Activated naive CD4-positive, alpha-beta T cell treated with anti-CD3 and anti-CD28 coated beads, Interleukin-2, amount 10 ng/mL, durations not matched to agents 7 days and 5 days (primary cell): Measurements from ENCODE around the gene HDAC11.

Experiments
- CTCF ChIA-PET: fragments of 350-600 bp; sonication (Branson Sonifier 250); formaldehyde crosslinking; loops from one replicate; lab custom pipeline; 2021; ENCODE audit warnings: antibody characterized with exemption; lab: Charles Lee
- DNase-seq: peaks from one replicate; pipeline ENCODE4 v3.0.0-alpha.2; 2020
- H3K27ac Mint-ChIP-seq: one replicate; pipeline ENCODE4 v1.8.0; 2021; ENCODE audit warnings: mild to moderate bottlenecking, moderate library complexity, mixed read lengths
- H3K27me3 Mint-ChIP-seq: one replicate; pipeline ENCODE4 v1.8.0; 2021; ENCODE audit warnings: mild to moderate bottlenecking, mixed read lengths
- H3K36me3 Mint-ChIP-seq: one replicate; pipeline ENCODE4 v1.8.0; 2021; ENCODE audit warnings: mixed read lengths
- H3K4me1 Mint-ChIP-seq: one replicate; pipeline ENCODE4 v1.8.0; 2021; ENCODE audit warnings: mixed read lengths
- H3K4me3 Mint-ChIP-seq: one replicate; pipeline ENCODE4 v1.8.0; 2021; ENCODE audit warnings: mild to moderate bottlenecking, moderate library complexity, mixed read lengths
- H3K9me3 Mint-ChIP-seq: one replicate; pipeline ENCODE4 v1.8.0; 2021; ENCODE audit warnings: mixed read lengths

Gene HDAC11

GRCh38 chr3:13460341-13460736, 19.8 kb upstream of the HDAC11 start:
- CTCF ChIA-PET = interaction anchor here (0.6 to 4.5 kb wide), 12 partner anchors 8 to 369 kb away, joined by 3 to 36 read pairs (median 4); partner anchors contain the start of gene NUP210
- no peak overlapping the region for H3K4me3 Mint-ChIP-seq
- DNase-seq = no peak
- H3K36me3 Mint-ChIP-seq = no peaks in the 10 kb centered on the region
- no peaks in the 10 kb centered on the region for H3K9me3 Mint-ChIP-seq
- H3K27ac Mint-ChIP-seq = no peak overlapping the region
- peaks cover 3% of the 10 kb centered on the region for H3K4me1 Mint-ChIP-seq
- peaks cover 54% of the 10 kb centered on the region for H3K27me3 Mint-ChIP-seq

DNA sequence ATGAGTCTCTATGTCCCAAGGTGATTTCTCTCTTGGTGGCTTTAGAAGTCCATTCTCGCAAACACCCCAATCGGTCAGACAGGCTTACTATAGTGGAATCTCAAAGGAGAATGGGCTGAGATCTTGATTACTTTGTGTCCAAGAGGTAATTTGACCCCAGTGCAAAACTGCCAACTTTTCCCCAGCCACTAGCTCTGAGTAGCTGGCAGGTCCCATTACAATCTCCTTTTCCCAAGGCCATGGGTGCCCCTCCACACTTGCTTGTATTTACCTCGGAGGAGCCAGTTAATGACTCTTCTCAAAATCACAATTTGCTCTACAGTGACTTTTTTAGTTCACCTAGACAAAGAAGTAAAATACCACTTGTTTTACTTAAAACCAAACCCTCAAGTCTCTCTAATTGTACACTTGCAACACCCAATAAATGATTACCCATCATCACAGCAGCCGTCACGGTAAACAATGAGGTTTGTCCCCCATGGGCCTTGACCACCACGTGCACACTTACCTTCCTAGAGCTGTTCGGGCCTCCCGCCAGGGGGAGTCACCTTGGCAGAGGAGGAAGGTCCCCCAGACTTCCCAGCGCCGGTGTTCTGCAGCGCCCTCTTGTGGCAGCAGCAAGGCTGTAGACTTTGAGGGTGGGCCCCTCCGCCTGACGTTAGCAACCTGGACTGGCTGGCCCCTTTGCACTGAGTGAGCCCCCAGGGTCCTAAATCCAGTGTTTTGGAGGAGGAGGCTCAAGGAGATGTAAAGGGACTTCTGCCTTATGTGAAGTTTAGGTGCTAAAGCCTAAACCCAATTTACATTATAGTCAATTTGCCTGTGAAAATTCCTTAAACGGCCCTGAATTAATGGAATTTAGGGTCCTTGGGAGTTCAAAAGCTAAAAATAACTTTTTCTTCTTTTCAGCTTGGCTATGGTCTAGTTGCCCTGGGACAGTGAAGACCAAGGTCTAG, 18.7 kb upstream of the HDAC11 start:
- Mint-ChIP-seq H3K36me3 (no peaks in the 10 kb centered on the region), H3K4me1 (peaks cover 3% of the 10 kb centered on the region), H3K9me3 (no peaks in the 10 kb centered on the region), H3K27ac (no peak overlapping the region), H3K4me3 (no peak overlapping the region), H3K27me3 (peaks cover 61% of the 10 kb centered on the region)
- DNase-seq = peak; percentile 86
- CTCF ChIA-PET = interaction anchor here (0.6 to 4.5 kb wide), 25 partner anchors 9 to 370 kb away, joined by 3 to 36 read pairs (median 4); partner anchors contain the start of gene NUP210

- H3K27ac Mint-ChIP-seq = no peak overlapping the region
- H3K9me3 Mint-ChIP-seq = no peaks in the 10 kb centered on the region
- DNase-seq = no peak
- H3K36me3 Mint-ChIP-seq = no peaks in the 10 kb centered on the region
- H3K27me3 Mint-ChIP-seq = peaks cover 65% of the 10 kb centered on the region
- peaks cover 3% of the 10 kb centered on the region for H3K4me1 Mint-ChIP-seq
- CTCF ChIA-PET = interaction anchor here (0.6 to 4.5 kb wide), 20 partner anchors 9 to 722 kb away, joined by 3 to 36 read pairs (median 4); no protein-coding TSS in a partner anchor
- no peak overlapping the region for H3K4me3 Mint-ChIP-seq
Observed at GRCh38 chr3:13462125-13462629, 17.9 kb upstream of the HDAC11 start.

- Mint-ChIP-seq H3K27ac (no peak overlapping the region), H3K4me3 (no peak overlapping the region), H3K36me3 (no peaks in the 10 kb centered on the region), H3K4me1 (peaks cover 3% of the 10 kb centered on the region), H3K9me3 (no peaks in the 10 kb centered on the region), H3K27me3 (peaks cover 61% of the 10 kb centered on the region)
- no peak for DNase-seq
- CTCF ChIA-PET = interaction anchor here (0.6 to 4.5 kb wide), 8 partner anchors 9 to 722 kb away, joined by 3 to 36 read pairs (median 5); no protein-coding TSS in a partner anchor
Observed at GRCh38 chr3:13462822-13463221, 17.3 kb upstream of the HDAC11 start.

DNA sequence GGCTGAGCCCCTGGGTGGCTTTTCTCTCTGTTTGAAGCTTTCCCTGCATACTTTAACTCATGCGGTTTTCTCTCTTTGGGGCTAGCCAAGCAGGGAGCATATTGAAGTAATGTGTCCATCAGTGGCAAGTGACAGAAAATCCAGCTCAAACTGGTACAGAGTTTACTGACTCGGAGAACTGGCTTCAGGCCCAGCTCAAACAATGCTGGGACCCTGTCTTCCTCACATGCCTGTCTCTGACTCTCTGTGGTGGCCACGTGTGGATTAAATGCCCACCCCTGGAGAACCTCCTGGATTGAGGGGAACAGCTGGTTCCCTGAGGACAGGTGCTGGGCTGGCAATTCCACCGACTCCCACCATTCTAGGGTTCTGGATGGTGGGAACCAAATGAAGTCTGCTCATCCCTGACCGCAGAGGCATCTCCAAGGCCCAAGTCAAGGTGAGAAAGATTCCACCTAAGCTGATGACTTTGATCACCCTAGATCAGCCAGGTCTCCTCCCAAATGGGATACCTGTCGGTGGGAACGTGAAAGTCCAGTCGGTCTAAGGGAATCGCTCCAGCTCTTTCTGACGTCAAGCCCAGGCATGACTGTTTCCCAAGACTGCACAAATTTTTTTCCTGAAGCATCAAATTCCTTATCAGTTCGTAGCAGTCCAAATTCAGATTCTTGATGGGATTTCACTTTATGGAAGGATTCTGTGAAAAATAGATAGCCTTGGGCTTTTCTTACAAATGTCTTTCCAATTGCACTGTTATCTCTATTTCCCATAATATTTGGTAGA, 16.3 kb upstream of the HDAC11 start:
- Mint-ChIP-seq H3K27me3 (peaks cover 61% of the 10 kb centered on the region), H3K4me3 (no peak overlapping the region), H3K27ac (no peak overlapping the region), H3K36me3 (no peaks in the 10 kb centered on the region), H3K9me3 (no peaks in the 10 kb centered on the region), H3K4me1 (peaks cover 3% of the 10 kb centered on the region)
- DNase-seq = no peak
- CTCF ChIA-PET = interaction anchor here (0.8 to 4.5 kb wide), 6 partner anchors 8 to 372 kb away, joined by 3 to 36 read pairs (median 5); no protein-coding TSS in a partner anchor

DNA sequence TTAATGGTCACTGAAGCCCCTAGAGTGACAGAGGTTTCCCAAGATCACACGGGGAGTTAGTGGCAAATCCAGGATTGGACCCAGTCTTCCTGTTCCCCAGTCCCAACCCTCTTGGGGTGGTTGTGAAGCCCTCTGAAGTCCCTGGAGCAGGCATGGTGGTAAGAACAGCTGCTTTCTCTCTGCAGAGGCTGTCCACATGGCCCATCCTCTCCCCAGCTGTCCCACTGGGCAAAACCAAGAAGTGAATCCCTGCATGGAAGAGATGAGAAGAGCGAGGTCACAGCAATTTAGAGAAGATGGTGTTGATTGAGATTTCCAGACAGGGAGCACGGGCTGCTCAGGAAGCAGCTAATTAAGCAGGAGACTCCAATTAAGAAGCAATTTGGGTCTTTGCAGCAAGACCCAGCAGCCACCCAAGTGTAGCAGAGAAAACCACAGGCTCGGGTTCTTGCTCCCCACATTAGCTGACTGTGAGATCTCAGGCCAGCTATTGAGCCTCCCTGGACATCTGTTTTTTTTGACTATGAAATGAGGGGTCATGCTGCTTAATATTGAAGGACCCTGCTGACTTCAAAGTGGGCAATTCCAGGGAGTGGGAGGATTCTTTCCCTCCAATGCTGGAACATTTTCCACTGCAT, 14.8 kb upstream of the HDAC11 start:
- CTCF ChIA-PET = no interaction called here

DNA sequence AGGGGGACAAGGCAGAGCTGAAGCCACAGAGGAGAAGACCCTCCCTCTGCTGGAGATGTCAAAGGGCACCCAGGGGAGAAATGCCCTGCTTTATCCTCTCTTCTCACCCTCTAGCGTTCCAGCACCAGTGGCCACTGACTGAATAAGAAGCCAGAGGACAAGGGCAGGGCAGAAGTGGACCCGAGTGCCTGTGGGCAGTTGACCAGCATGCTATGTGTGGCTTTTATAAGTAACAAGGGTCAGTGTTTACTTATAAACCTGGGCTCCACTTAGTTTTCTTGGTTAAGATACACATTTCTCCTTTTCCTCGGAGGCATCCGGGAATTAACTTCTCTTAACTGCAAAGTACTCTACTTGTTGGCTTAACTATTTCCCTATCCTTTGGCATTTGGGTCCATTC, 13.3 kb upstream of the HDAC11 start:
- Mint-ChIP-seq H3K27ac (no peak overlapping the region), H3K4me3 (no peak overlapping the region), H3K36me3 (no peaks in the 10 kb centered on the region), H3K27me3 (peaks cover 58% of the 10 kb centered on the region), H3K9me3 (no peaks in the 10 kb centered on the region), H3K4me1 (no peaks in the 10 kb centered on the region)
- CTCF ChIA-PET = interaction anchor here (1.4 to 2.0 kb wide), 2 partner anchors 14 to 375 kb away, joined by 4 to 6 read pairs; no protein-coding TSS in a partner anchor
- no peak for DNase-seq

More for the DNA sequence above, 14.8 kb upstream of the HDAC11 start:
- Mint-ChIP-seq H3K36me3 (no peaks in the 10 kb centered on the region), H3K27ac (no peak overlapping the region), H3K9me3 (no peaks in the 10 kb centered on the region), H3K4me1 (peaks cover 3% of the 10 kb centered on the region), H3K4me3 (no peak overlapping the region), H3K27me3 (peaks cover 52% of the 10 kb centered on the region)
- DNase-seq = no peak

- DNase-seq = no peak
- peaks cover 50% of the 10 kb centered on the region for H3K27me3 Mint-ChIP-seq
- H3K4me1 Mint-ChIP-seq = no peaks in the 10 kb centered on the region
- H3K9me3 Mint-ChIP-seq = no peaks in the 10 kb centered on the region
- CTCF ChIA-PET = interaction anchor here (1.0 to 1.1 kb wide), 2 partner anchors 8 to 9 kb away, joined by 3 to 5 read pairs; no protein-coding TSS in a partner anchor
- H3K4me3 Mint-ChIP-seq = no peak overlapping the region
- no peaks in the 10 kb centered on the region for H3K36me3 Mint-ChIP-seq
- H3K27ac Mint-ChIP-seq = no peak overlapping the region
Observed at GRCh38 chr3:13470894-13471574, 9.1 kb upstream of the HDAC11 start.

- Mint-ChIP-seq H3K4me1 (no peaks in the 10 kb centered on the region), H3K36me3 (no peaks in the 10 kb centered on the region), H3K4me3 (no peak overlapping the region), H3K27ac (no peak overlapping the region), H3K9me3 (no peaks in the 10 kb centered on the region), H3K27me3 (peaks cover 50% of the 10 kb centered on the region)
- DNase-seq = no peak
- CTCF ChIA-PET = interaction anchor here (1.1 kb wide), 1 partner anchor 9 kb away, joined by 5 read pairs; no protein-coding TSS in a partner anchor
Observed at GRCh38 chr3:13472286-13472685, 7.8 kb upstream of the HDAC11 start.

GRCh38 chr3:13473020-13473419, 7.1 kb upstream of the HDAC11 start:
- no peaks in the 10 kb centered on the region for H3K36me3 Mint-ChIP-seq
- H3K4me1 Mint-ChIP-seq = no peaks in the 10 kb centered on the region
- CTCF ChIA-PET = interaction anchor here (1.0 kb wide), 1 partner anchor 94 kb away, joined by 3 read pairs; no protein-coding TSS in a partner anchor
- no peaks in the 10 kb centered on the region for H3K9me3 Mint-ChIP-seq
- H3K27me3 Mint-ChIP-seq = peaks cover 50% of the 10 kb centered on the region
- no peak overlapping the region for H3K27ac Mint-ChIP-seq
- H3K4me3 Mint-ChIP-seq = no peak overlapping the region
- DNase-seq = no peak

DNA sequence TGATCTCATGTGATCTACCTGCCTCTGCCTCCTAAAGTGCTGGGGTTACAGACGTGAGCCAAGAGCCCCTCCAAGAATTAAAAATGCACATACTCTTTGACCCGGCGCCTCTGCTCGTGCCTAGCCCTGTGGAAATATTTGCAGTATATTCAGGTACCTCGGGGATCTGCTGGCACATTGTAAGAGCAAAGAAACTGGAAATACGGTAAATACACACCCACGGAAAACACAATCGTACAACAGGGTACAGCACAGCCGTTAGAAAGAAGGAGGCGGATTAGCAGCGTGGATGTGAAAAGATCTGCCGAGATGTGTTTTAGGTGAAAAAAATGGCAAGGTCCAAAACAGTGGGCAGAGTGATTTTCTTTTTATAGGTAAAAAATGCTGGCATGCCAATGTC, 6.1 kb upstream of the HDAC11 start:
- peaks cover 50% of the 10 kb centered on the region for H3K27me3 Mint-ChIP-seq
- peaks cover 6% of the 10 kb centered on the region for H3K4me1 Mint-ChIP-seq
- H3K4me3 Mint-ChIP-seq = no peak overlapping the region
- no peaks in the 10 kb centered on the region for H3K9me3 Mint-ChIP-seq
- peak; percentile 2 for DNase-seq
- no peaks in the 10 kb centered on the region for H3K36me3 Mint-ChIP-seq
- CTCF ChIA-PET = interaction anchor here (1.3 kb wide), 1 partner anchor 13 kb away, joined by 5 read pairs; no protein-coding TSS in a partner anchor
- no peak overlapping the region for H3K27ac Mint-ChIP-seq

DNA sequence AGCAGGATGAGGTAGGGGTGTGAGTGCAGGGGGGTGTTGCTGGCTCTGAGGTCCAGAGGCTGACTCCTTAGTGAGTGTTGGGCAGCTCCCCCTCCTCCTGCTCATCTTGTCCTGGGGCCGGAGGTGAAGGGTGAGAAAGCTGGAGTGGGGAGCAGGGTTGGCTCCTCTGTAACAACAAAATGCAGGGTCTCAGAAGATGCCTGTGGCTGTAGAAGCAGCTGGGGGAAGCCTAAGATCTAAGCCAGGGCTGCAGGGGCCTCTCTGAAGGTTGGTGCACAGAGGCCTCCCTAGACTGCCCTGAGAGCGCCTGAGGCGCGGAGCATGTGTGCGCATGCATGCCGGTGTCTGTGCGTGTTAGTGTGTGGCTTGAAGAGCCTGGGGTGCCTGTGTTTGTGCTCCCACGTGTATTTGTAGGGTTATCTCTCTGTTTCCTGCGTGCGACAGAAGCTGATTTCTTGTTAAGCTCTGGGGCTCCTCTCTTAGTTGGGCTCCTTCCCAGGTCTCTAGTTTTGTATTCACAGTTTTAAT, 5.3 kb upstream of the HDAC11 start:
- H3K36me3 Mint-ChIP-seq = no peaks in the 10 kb centered on the region
- no peak overlapping the region for H3K4me3 Mint-ChIP-seq
- peaks cover 45% of the 10 kb centered on the region for H3K27me3 Mint-ChIP-seq
- H3K9me3 Mint-ChIP-seq = no peaks in the 10 kb centered on the region
- H3K4me1 Mint-ChIP-seq = peaks cover 13% of the 10 kb centered on the region
- CTCF ChIA-PET = interaction anchor here (0.6 to 2.2 kb wide), 3 partner anchors 12 to 183 kb away, joined by 4 to 7 read pairs (median 5); no protein-coding TSS in a partner anchor
- H3K27ac Mint-ChIP-seq = no peak overlapping the region
- DNase-seq = no peak
